NK-92 (cell line): ENCODE results near the gene ERGIC1.

Experiments
- DNase-seq: peaks from one replicate; lab custom pipeline; 2025; ENCODE audit not compliant: unreplicated experiment; lab: John Stamatoyannopoulos, UW

ERGIC1 gene

GRCh38 chr5:172941067-172941516 is 107.0 kb downstream of the ERGIC1 start:
- DNase-seq: no peak

DNA sequence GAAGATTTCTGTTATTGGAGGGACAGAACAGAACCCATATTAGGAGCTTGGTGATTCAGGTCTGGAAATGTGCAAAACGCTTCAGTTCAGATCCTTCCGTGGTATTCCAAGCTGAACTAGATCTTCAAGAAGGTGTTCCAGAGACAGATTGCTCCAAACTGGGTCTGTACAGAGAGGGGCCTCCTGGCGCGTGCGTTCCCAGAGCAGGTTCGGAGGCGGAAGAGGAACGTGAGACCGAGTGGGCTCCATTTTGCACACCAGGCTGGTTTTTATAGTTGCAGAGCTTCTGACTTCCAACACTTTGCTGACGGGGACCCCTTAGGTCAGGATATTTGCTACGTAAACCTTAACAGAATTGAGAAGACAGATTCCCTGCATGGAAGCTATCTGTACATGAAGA is 108.5 kb downstream of the ERGIC1 start:
- DNase-seq: no peak

DNA sequence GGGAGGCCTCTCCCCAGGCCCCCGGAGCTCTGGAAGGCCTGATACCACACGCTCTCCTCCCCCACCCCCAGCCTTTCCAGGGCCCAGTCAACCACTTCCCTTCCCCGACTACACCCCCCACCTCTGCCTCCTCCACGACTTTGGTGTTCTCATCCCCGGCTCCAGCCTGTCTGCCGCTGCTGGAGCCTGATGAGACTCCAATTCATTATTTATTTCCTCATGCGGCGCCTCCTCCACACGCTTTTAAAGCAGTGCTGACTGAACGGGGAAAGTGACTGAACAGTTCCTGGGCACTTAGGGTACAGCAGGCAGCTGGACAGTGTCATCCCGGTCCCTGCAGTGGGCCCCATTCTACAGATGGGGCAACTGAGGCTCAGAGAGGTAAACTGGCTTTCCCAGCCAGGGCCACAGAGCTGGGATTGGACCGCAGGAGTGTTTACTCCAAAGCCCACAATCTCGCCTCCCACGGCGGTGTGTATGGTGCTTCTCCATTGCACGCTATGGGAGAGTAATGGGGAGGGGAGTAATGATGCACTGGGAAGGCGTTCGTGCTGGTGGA is 109.3 kb downstream of the ERGIC1 start:
- no peak for DNase-seq

DNA sequence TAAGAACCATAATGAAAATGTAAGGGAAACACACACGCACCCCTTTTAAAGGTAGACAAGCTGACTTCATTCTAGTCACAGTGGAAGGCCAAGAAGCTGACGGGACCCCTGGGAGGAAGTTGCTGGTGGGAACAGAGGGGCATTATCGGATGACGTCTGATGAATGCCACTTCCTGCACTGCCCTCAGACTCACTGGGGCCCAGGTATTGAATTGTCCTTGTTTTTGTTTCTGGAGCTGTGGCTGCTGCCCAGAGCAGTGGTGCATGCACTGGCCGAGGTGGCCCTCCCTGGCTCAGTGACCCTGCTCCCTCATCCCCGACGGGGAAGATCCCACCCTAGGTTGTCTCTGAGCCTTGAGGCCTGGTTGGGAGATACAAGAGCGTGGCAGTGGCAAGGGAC is 109.9 kb downstream of the ERGIC1 start:
- DNase-seq: no peak

- no peak for DNase-seq
Observed at GRCh38 chr5:172944741-172945140, 110.7 kb downstream of the ERGIC1 start.

DNA sequence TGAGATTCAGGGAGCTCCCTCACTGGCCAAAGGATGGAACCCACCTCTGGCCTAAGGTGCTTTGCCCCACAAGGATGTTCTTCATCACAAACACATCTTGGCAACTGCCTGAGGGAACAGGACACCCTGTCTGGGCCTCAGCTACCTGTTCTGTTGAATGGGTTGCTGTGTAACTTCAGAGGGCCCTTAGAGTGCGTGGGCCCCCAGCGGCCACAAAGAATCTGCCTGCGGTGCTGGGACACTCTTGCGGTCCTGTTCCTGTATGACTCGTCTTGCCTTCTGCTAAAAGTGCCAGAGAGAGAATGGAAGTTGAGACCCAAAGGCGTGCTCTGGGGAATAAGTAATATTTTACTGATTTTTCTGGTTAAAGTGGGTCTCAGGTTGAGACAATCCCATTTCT is 111.1 kb downstream of the ERGIC1 start:
- no peak for DNase-seq

GRCh38 chr5:172946146-172946545 is 112.1 kb downstream of the ERGIC1 start:
- no peak for DNase-seq

DNA sequence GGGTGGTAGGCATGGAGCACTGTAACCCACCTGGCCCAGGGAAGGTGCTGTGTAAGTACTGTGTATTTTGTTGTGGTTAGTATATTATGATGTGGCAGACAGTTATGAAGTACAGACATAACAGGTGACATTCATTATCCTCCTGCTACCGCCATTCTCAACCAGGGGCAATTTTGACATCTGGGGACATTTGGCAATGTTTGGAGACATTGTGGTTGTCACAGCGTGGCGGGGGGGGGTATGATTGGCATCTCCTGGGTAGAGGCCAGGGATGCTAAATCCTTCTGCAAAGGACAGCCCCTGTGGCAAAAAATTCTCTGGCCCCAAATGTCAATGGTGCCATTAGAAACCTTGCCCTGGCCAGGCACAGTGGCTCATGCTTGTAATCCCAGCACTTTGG is 115.4 kb downstream of the ERGIC1 start:
- DNase-seq: no peak

DNA sequence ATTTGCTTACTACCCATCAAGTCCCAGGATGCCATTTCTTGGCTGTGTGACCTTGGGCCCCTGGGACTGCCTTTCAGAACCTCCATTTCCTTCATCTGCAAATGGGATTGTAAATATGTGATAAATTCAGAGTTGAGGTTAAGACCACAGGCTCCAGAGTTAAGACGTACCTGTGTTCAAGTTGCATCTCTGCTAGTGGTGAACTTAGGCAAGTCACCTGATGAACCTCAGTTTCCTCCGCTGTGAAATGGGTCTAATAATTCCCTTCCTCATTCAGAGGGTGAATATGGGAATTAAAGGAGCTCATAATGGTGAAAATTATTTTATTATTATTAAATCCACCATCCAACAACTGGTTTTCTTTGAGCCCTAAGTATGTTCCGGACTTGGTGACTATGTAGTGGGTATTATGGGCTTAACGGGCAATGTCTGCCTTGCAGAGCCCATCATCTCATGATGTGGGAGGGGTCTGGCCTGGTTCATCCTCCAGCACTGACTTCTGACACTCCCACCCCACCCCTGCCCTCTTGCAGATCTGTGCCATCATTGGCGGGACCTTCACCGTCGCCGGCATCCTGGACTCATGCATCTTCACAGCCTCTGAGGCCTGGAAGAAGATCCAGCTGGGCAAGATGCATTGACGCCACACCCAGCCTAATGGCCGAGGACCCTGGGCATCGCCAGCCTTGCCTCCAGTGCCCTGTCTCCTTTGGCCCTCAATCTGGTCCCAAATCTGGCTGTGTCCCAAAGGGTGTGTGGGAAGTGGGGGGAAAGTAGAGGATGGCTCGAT is 116.3 kb downstream of the ERGIC1 start:
- no peak for DNase-seq

GRCh38 chr5:172951371-172952033 is 117.5 kb downstream of the ERGIC1 start:
- DNase-seq: no peak

- no peak for DNase-seq
Observed at GRCh38 chr5:172952034-172952511, 118.0 kb downstream of the ERGIC1 start.

DNA sequence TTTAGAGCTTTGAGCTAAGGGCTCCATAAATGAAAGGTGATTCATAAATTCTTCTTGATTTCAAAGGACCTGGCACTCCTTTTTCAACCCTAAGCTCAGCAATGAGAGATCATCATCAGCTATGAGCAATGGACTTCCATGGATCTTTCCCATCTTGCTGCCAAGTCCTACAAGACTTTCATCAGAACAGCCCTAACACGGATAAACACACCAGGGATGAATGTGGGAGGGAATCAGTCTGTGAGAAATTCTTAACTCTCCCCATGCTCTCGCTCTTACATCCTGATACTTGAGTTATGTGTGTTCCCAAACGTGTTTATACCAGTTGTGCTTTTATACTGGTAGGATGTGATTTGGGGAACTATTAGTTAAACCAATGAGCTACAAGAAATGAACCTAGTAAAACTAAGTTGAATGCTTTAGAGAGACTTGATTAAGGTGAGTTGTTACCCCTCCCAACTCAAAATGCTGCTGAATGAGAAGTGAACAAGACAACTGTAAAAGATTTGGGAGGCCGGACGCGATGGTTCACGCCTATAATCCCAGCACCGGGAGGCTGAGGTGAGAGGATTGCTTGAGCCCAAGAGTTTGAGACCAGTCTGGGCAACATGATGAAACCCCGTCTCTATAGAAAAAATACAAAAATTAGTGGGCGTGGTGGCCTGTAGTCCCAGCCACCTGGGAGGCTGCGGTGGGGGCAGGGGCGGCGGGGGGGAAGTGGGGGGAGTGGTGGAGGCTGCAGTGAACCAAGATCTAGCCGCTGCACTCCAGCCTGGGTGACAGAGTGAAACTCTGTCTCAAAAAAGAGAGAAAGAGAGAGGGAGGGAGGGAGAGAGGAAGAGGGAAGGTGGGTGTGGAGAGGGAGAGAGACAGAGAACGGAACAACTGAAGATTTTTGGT is 120.0 kb downstream of the ERGIC1 start:
- DNase-seq: no peak

- DNase-seq: no peak
Observed at GRCh38 chr5:172954751-172955159, 120.7 kb downstream of the ERGIC1 start.

GRCh38 chr5:172956228-172956627 is 122.2 kb downstream of the ERGIC1 start:
- DNase-seq: no peak

DNA sequence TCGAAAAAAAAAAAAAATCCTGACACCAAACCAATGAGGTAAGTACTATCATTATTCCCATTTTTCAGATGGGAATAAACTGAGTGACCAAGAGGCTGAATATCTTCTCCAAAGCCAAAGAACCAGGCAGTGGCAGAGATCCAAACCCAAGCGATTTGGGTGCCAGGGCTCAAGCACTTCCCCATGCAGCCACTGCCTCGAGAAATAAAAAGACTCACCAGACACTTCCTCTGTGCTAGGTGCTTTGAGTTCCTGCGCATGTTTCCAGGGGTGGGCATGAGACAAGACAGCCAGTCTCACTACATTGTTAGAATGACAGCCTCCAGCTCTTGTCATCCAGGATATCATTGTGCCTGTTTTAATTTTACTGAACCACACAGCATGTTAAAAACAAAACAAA is 122.9 kb downstream of the ERGIC1 start:
- no peak for DNase-seq

- no peak for DNase-seq
Observed at GRCh38 chr5:172957458-172957857, 123.4 kb downstream of the ERGIC1 start.

DNA sequence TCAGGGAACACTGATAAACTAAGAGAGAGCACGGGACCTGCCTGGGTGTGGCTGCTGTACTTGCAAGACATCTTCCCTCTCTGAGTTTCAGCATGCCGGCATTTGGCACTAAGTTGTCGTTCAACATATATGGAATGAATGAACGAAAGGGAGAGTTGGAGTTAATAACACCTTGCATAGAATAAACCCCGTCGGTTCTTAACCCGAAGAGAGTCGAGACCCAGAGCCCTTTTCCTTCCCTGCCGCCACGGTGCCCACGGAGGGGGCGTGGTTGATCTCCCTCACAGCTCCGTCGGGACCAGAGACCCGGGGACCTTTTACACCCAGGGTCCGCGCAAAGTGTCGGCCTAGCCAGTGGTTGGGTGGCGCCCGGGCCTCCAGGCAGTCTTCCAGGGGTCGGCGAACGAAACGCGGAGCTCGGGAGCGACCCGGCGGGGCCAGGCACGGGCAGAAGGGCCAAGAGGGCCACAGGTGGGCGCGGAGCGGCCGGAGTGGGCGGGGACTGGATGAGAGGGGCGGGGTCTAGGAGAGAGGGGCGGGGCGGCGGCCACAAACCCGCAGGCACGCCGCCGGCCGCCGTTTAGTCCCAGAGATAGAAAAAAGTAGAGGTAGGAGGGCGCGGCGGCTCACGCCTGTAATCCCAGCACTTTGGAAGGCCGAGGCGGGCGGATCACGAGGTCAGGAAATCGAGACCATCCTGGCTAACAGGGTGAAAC is 124.4 kb downstream of the ERGIC1 start:
- DNase-seq: no peak

DNA sequence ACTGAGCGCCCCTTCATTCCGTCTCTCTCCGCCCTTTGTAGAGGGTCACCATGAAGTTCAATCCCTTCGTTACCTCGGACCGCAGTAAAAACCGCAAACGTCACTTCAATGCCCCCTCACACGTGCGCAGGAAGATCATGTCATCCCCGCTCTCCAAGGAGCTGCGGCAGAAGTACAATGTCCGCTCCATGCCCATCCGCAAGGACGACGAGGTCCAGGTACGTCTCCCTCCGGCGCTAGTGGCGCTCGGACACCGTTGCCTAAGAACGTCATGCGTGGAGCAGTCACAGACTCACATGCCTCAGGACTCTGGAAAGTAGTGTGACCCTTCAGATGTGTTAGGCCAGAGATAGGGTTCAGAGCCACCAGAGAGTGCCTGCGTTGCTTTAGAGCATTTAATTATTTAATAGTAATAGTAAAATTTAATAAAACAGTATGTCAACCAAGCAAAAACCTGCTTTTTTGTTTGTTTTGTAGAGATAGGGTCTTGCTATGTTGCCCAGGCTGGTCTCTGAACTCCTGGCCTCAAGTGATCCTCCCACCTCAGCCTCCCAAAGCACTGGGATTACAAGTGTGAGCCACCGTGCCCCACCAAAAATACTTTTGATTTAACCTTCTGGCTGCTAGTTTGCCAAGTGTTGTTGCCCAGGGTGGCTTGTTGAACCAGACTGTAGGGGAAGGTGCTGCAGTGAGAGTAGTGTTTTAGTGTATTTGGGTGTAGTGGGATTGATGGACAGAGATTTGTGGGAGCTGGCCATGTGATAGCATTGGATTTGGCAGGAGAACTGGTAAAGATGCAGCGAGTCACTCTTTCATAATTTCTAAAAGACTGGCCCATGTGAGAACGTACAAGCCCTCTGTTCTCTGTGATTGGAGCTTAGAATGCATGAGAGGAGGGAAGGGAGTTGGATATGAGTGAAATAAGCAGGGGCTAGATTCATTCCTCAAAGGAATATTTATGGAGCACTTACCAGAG is 126.1 kb downstream of the ERGIC1 start:
- DNase-seq: no peak

DNA sequence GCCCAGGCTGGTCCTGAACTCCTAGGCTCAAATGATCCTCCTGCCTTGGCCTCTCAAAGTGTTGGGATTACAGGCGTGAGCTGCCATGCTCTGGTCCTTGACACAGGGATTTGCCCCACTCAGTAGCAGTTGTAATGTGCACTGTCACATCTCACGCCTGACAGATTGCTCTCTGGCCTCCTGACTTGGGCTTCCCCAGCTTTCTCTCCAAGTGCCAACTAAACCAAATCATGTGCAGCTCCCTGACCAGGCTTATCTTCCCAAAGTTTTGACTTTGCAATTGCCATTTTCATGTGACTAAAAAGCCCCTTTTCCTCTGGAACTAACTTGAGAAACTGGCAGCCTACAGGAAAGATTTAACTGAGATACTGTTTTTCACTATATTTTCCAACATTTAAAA is 135.9 kb downstream of the ERGIC1 start:
- no peak for DNase-seq
